ENCODE results near the gene ARHGAP22.

The ARHGAP22 gene

DNA sequence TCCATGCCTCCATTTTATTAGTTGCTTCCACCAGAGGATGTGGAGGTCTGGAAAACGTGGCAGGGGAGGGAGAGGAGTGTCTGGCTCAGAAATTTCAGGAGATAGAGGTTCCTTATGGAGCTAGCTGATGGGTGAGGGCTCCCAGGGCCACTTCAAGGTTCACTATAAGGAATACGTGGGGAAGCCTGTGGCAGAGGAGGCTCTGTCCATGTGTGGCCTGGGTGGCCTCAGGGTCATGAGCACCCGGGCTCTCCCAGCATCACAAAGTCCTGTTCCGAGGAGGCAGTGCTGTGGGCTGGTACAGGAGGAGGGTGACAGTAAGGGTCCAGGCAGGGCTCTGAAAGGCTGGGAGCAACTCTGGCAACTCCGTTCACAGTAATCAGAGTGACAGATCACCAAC lies 24.6 kb downstream of the ARHGAP22 start:
- no peak for DNase-seq

DNA sequence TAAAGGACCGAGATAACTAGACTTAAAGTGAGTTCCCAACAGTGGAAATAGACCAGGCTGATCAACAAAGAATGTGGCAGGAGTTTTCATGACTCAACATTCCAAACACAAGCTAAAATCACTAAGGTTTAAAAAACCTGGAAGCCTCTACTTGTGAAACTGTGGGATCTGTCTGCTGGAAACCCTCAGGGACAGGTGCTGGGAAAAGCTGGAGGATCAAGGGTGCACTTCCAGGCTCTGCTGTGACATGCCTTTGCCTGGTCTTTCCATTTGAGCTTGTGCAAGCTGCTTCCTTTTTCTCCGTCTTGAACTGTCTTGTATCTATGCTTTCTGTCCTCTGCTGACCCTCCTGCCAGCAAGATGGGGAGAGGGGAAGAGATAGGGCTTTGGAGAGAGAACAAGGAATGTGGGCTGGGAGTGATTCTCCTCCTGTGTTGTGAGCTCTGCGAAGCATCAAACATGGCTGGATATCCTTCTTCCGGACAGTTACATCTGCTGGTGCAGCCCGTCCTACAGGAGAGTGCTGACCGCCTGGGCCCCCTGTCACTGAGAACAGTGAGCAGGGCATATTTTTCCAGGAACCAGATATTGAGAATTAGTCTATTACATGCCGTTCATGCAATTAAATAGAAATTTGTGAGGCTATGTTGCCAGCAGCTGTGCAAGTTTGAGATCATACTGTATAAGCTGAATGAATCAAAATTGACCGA lies 25.5 kb downstream of the ARHGAP22 start:
- DNase-seq: no peak

DNA sequence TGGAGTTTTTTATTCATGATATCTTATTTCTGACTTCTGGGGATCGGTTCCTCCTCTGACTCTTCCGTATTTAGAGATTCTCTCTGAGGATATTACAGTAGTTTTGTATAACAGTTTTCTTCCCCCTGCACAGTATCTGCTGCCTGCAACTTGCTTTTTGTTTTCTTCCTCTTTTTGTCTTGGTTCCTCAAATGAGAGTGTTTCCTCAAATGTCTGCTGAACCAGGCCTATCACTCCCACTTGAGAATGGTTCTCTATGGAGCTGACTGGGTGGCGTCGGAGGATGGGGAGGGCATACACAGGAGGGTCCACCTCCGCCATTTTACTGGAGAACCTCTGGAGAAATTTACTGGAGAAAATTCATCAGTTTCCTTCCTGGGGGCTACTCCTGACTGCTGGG lies 27.7 kb downstream of the ARHGAP22 start:
- no peak for DNase-seq

DNA sequence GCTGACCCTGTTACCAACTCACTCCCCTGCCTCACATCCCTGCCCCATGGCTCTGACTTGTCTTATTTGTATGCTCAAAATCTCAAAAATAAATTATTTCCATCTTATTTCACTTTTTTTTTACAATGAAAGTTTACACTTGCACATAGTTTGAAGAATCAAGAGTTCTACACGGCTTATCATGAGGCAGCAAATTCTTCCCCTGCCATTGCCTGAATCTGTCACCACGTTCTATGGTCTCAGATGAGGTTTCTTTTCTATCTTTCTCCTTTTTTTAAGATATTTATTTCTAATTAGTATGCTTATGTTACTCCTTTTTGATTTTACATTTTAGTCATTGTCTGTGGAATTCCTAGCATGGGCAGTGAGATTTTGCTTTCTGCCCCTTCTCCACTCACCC lies 28.4 kb downstream of the ARHGAP22 start:
- DNase-seq: no peak

DNA sequence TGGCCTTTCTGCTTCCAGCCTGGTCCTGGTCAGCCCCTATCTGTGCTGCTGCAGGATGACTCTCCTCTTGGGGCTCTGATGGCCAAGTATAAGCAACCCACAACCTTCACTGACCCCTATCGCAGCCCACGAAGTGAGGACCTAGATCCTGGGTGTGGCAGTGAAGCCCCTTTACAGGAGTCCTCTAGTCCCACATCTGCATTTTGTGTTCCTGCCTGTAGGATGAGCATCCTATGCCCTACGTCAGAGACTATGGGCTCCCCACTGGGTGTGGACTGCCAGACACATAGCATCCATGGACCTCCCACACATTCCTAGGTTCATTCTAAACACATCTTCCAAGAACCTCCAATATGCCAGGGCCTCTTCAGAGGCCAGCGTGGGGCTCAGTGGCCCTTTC lies 29.0 kb downstream of the ARHGAP22 start:
- DNase-seq: no peak

DNA sequence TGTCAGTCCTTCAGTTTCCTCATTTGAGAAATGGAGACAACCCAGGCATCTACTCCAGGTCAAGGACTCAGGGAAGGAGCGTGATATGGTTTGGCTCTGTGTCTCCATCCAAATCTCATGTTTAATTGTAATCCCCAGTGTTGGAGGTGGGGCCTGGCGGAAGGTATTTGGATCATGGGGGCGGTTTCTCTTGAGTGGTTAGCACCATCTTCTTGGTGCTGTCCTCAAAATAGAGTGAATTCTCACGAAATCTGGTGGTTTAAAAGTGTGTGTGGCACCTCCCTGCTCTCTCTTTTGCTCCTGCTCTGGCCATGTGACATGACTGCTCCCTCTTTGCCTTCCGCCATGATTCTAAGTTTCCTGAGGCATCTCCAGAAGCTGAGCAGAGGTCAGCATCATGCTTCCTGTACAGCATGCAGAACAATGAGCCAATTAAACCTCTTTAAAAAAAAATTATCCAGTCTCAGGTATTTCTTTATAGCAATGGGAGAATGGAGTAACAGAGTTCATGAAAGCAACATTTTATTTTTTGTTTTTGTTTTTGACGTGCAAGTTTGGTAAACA lies 30.0 kb downstream of the ARHGAP22 start:
- no peak for DNase-seq

DNA sequence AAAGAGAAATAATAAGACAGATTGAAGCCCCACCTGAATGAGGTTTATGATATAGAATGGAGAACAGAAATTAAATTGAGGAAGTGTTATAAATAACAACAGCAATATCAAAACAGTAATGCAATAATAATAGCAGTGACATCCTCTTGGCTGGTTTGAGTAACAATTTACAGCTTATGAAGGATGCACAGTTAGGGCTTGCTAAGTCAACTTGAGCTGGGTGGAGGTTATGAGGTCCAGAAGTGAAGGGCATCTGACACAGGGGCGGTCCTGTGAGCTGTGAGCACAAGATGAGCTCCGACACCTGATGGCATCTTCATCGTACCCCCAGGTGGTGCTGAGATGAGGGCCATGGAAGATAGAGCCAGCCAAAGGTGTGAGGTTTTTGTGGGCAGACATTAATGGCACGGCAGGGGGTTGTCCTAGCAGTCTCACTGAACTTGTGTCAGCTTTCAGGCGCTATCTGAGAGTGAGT lies 30.5 kb downstream of the ARHGAP22 start:
- no peak for DNase-seq

DNA sequence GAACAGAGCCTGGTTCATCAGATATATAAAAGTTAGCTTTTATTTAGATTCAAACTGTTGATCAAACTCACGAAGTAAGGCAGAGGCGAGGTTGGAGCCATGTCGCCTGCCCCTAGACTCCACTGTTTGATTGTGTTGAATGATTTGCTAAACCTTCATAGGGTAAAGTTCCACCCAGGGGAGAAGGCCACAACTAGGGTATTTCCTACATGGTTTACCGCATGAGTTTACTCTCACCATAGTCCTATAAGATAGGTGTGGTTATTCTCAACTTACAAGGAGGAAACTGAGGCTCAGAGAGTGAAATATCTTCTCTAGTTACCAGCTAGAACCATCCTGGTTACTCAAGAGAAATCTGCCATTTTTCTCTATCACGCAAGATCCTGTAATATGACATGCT lies 31.8 kb downstream of the ARHGAP22 start:
- no peak for DNase-seq

DNA sequence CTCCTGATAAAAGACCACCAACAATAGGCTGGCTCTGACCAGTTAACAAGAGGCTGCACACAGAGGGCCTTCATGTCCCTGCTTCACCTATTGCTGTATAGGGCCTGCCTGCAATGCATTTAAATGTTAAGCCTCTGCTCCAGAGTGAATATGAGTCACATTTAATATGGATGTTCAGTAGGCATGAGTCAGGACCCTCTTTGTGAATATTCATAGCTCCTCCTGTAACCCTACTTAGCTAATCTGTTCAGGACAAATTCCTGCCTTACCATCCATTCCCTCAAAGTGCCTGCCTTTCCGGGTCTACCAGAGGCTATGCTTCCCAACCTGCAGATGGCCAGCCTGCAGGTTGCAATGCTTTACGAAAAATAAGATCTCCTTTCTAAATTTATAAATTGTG lies 32.5 kb downstream of the ARHGAP22 start:
- DNase-seq: no peak

DNA sequence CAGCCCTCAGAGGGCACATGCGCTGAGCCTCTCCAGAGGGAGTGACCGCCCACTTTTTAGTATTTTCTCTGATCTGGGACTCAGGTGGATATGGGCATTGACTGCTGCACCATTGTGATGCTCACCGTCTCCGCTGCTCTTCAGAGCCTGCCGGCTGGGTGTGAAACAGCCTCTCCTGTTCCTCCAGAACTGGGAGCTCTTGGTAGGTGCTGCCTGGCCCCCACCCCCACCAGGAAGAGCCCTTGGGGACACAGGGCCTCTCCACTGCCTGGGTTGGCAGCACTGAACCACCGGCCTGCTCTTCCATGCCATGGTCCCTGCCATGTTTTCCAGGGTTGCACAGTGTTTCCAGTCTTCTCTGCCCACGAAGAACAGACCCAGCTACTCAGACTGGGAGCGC lies 36.3 kb downstream of the ARHGAP22 start:
- DNase-seq: no peak

DNA sequence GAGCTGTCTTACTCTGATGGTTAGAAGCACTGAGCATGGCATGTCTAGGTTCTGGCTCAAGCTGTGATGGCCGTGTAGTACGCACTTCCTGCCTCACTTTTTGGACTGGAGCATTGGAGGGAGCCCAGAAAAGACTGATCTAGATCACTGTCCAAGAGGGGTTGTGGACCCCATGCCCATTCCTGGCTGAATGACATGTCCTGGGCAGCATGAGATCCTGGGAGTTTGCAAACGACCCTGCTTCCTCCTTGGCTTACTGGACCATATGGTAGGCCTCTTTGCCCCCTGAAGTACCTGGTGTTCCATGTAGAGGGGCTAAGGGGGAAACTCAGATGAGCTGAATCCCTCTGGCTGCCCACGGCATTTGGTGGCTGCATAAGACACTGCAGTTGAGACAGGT lies 36.7 kb downstream of the ARHGAP22 start:
- DNase-seq: no peak

DNA sequence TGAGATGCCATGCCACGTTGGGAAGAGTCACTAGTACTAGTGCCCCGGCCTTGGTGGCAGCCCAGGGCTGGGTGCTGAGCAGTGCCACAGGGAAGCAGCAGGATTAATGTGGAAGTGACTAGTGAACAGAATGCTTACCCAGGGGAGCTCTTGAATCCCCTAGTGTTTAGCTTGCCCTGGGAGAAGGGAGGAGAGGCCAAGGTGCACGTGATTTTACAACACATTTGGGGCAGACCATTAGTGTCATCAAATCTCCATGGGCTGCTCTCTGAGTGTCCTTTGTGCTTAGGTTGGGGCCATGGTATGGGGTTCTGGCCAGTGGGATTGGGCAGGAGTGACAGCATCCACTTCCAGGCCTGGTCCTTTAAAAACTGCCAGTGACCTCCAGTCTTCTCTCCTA lies 37.5 kb downstream of the ARHGAP22 start:
- DNase-seq: no peak

DNA sequence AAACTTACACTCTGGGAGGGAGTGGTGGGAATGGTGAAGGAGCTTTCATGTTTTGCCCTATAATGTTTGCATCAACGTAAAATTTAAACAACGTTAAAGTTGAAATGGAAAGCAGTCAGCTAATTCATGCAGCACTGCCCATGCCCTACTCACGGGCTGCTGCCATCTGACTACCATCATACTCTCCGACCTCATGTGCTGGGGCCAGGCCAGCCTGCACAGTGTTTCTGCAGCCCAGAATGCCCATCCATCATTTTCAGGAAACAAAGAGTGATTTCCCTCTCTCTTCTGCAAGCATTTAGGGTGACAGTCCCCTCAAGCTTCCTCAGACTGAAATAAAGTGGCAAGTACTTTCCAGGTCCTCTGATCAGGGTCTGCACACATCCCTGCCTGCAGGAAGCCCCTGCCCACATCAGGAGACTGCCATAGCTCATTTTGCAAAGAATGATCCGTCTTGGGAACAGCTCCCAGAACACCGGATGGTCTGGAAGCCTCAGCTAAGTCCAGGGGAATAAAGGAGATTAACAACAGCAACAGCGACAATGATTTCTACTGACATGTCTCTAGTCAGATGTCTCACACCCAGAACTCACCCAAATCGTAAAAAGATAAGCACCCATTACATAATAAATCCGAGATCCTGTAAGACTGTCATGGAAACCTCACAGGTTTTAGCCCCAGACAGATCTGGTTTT lies 40.3 kb downstream of the ARHGAP22 start:
- no peak for DNase-seq

DNA sequence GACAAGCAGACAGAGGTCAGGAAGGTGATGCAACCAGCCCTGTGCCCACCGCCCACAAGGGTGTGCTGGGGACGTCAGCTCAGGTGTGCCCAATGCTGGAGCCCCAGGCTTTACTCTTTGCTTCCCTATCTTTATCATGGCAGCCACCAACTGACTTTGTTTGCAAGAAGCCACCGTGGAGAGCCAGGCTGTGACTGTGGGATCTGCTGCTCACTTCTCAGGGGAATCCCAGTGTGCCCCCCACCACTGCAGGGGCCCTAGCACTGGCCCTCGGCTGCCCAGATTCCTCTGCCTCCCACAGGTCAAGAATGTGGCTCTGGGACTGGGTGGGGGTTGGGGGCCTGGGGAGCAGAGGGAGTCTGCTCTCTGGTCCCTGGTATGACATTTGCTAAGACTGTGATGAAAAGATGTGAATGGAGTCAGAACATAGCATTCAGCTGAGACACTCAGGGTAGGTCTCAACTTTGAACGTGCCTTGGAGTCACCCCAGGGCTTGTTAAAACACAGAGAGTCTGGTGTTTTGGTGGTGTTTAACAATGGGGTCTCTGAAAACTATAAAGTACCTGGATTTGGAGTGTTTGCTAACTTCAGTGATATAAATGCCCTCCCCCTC lies 47.3 kb downstream of the ARHGAP22 start:
- DNase-seq: no peak

DNA sequence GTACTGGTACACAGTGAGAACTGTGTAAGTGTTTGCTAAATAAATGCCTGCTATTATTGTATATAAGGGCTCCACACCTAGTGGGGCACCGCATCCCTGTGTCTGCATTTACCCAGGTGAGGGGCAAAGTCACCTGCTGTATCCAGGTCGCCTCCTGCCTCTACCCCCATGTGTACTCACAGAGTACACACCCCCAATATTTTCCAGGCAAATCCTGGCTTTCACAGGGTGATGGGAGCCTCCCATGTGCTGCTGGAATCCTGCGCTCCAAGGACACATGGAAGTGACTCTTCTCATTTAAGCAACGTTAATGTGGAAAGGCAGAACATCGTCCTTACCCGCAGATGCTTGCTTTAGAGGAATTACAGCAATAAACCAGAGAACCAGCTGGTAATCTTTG lies 48.2 kb downstream of the ARHGAP22 start:
- DNase-seq: no peak

DNA sequence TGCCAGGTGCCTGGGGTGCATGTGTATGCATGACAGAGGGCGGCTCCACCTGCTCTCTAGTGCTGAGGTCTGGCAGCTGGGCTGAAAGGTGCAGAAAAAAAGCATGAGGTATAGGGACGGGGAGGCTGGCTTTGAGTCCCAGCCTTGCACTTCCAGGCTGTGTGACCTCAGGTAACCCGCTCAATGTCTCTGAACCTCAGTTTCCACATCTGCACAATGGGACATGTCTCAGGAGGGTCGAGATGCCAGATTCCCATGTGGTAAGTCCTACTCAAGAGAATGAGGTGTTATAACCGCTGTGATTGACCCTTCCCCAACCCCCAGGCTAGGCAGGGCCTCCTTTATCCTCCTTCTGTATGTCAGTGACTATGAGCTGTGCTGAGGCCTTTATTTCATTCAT lies 48.8 kb downstream of the ARHGAP22 start:
- DNase-seq: no peak

DNA sequence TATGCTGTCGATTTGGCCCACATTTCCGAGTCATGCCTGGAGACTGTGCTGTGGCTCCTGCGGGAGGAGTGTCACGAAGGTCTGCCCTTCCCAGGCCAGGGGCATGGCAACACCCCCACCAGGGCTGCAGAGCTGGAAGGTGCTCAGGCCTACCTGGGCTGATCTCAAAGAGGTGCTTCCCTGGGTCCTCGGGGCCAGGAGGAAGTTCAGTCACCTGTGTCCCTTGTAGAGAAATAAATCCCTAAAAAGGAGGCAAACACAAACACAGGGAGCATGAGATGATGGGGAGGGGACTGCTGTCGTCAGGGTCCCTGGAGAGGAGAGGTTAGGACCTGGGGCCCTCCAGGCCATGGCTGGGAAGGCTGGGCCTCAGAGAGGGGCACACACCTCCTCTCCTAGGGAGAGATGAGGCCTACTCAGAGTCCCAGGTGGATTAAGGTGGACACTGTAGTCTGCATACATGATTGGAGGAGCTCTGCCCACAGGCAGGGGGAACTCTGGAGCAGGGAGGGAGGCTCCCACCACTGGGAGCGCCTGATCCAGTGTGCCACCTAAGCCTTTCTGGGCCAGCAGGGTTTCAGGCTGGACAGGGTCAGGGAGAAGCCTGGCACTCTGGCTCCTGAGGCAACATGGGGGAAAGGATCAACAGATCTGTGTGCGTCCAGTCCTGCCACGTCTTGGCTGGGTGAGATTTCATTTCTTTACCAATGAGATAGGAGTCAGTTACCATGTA lies 49.4 kb downstream of the ARHGAP22 start:
- no peak for DNase-seq

DNA sequence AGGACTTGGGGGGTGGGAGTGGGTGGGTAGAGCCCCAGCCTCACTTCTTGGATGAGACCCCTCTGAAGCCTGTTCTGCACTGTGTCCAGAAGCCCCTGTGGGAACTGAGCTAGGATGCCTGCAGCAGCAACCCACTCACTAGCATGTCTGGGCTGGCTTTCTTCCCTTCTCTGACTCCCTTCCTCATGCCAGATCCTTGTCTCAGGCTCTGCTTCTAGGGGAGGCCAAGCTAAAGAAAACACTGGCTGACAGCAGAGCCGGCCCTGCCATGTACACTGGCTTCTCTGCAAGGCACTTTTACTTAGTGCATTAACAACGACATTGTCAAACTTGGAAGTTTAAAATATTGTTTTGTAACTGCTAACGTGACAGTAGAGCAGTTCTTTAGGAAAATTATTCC lies 50.2 kb downstream of the ARHGAP22 start:
- DNase-seq: no peak

DNA sequence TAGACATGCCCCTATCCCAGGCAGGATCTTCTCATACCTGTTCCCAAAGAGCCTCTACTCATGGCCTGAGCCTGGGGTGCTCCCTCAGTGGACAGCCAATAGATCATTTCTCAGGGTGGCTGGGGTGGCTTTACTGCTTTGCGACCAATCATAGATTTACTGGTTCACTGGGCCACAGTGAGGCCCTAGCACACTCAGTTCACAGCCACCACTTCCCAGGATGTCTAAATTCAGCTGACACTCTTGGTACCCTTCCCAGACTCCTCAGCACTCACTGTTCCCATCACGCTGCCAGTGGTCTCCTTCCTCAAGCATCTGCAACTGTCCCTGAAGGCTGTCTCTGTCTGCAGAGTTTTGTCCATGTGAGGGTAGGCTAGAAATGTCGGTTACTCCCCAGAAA lies 50.6 kb downstream of the ARHGAP22 start:
- DNase-seq: no peak

DNA sequence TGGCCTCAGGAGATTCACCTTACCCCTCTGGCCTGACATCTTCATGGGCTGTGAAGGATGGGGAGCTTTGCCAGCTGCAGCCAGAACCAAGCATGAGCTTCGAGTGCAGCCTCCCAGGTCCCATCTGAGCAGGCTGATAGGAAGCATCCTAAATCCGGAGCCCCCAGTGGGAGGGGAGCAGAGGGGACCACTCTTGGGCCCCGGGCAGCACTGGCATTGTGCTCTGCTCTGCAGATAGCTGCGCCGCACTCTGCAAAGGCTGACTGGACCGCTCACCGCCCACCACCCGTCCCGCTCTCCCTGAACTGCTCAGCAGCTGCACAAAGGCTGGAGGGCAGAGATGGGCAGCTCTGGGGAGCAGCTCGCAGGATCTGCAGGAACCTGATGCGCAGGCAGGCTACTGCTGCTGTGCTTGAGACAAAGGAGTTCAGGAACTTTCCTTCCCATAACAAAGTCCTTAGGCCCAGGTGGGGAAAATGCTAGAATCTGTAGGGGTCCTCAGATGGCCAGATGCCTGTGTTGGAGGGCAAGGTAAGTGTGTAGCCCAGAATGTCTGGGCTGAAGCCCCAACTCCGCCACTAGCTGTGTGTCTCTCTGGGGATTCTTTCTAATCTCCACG lies 51.8 kb downstream of the ARHGAP22 start:
- DNase-seq: no peak

DNA sequence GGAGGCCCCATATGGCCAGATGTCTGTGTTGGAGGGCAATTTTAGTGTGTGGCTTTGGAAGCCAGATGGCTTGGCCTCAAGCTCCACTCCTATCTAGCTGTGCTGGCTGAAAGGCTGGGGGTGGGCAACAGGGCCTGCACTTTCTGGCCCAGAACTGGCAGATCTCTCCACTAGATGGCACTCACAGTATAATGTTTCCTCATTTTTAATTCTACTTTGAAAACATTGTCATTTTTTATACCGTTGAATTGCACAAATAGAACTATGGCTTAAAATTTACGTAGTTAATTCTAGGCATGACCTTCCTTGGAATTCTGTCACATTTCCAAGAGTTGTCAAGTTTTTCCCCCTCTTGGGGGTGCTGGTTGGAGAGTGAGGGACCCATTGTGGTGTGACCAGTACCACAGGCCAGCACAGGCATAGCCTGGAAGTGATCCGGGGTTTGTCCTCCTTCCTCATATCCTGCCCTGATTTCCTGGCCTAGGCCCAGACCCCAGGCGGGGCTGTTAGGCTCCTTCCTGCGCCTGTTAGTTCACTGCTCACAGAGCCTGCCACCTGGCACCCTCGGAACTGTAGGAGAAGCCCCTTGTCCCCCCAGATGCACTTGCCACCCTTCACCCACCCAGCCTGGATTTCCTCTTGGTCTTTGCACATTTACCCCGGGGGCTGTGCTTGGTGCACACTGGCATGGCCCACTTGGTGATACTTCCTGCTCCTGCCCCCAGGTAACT lies 52.8 kb downstream of the ARHGAP22 start:
- DNase-seq: no peak

DNA sequence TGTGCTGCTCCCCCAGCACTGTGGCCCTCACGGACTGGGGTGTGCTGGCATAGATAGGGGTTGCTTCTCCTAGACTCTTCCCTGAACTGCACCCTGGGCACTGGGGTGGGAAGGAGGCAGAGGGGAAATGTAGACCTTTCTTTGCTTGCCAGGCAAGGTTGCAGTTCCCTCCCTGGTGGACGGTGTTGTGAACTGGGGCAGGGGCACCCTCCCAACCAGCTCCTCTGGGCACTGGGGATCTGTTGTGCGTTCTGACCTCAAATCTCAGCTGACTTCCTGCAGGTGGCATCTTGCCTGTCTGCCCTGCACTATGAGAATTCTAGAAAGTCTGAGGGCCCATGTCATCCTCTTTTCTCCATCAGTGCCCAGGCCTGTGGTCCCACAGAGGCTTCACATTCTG lies 53.9 kb downstream of the ARHGAP22 start:
- no peak for DNase-seq

Data from left hindlimb (tissue), 1 donor.